Activated T-cell treated with anti-CD3 and anti-CD28 coated beads, Interleukin-2, amount 50 U/mL, for 4 hours (primary cell): ENCODE measurements around the gene COPZ1. TPM values are rescaled to one million over a fixed set of nuclear protein-coding genes. Genes with fewer than 3 reads are reported as not detected.

Experiments
- ATAC-seq, 2 donors: fragments of 200-7000 bp; cut with Tn5 transposase; one replicate each; pipeline ENCODE4 v1.10.0; 2021
- DNase-seq: peaks from one replicate; pipeline ENCODE4 v3.0.0-alpha.2; 2020
- H3K27me3 Mint-ChIP-seq: one replicate; pipeline ENCODE4 v1.8.0; 2021; ENCODE audit warnings: low read depth, mixed read lengths
- H3K36me3 Mint-ChIP-seq: one replicate; pipeline ENCODE4 v1.8.0; 2022; ENCODE audit warnings: mixed read lengths; ENCODE audit not compliant: insufficient read depth
- H3K4me1 Mint-ChIP-seq: one replicate; pipeline ENCODE4 v1.8.0; 2021; ENCODE audit warnings: low read depth, mixed read lengths
- H3K4me3 Mint-ChIP-seq: one replicate; pipeline ENCODE4 v1.8.0; 2021; ENCODE audit warnings: mild to moderate bottlenecking, moderate library complexity, mixed read lengths
- H3K9me3 Mint-ChIP-seq: one replicate; pipeline ENCODE4 v1.8.0; 2021; ENCODE audit warnings: mixed read lengths
- total RNA-seq, 3 donors: library from RNA; stranded (reverse); gene quantifications; one replicate each; pipeline ENCODE4 v1.2.1, GENCODE V29; 2021

COPZ1 gene
- total RNA-seq, 3 donors from 2014 or later, result 97.5 to 113 (median 109) TPM

GRCh38 chr12:54392485-54393206, 67.7 kb downstream of the COPZ1 start:
- H3K9me3 Mint-ChIP-seq, result no peaks in the 10 kb centered on the region
- no peaks in the 10 kb centered on the region for H3K27me3 Mint-ChIP-seq
- H3K4me3 Mint-ChIP-seq, result no peak overlapping the region
- DNase-seq (no peak), ATAC-seq (no peak)
- H3K36me3 Mint-ChIP-seq, result peaks cover 14% of the 10 kb centered on the region
- H3K4me1 Mint-ChIP-seq, result peaks cover 35% of the 10 kb centered on the region

GRCh38 chr12:54393207-54393609, 68.3 kb downstream of the COPZ1 start:
- DNase-seq (no peak), ATAC-seq (no peak)
- Mint-ChIP-seq H3K4me1 (peaks cover 33% of the 10 kb centered on the region), H3K27me3 (no peaks in the 10 kb centered on the region), H3K4me3 (no peak overlapping the region), H3K36me3 (peaks cover 16% of the 10 kb centered on the region), H3K9me3 (no peaks in the 10 kb centered on the region)

GRCh38 chr12:54393743-54394142, 68.8 kb downstream of the COPZ1 start:
- Mint-ChIP-seq H3K4me3 (no peak overlapping the region), H3K27me3 (no peaks in the 10 kb centered on the region), H3K4me1 (peaks cover 30% of the 10 kb centered on the region), H3K9me3 (no peaks in the 10 kb centered on the region), H3K36me3 (peaks cover 19% of the 10 kb centered on the region)
- ATAC-seq (no peak), DNase-seq (no peak)

GRCh38 chr12:54394281-54394719, 69.4 kb downstream of the COPZ1 start:
- no peaks in the 10 kb centered on the region for H3K27me3 Mint-ChIP-seq
- no peak for ATAC-seq
- peak; percentile 49 for DNase-seq
- no peak overlapping the region for H3K4me3 Mint-ChIP-seq
- H3K36me3 Mint-ChIP-seq, result peaks cover 21% of the 10 kb centered on the region
- peaks cover 30% of the 10 kb centered on the region for H3K4me1 Mint-ChIP-seq
- no peaks in the 10 kb centered on the region for H3K9me3 Mint-ChIP-seq

GRCh38 chr12:54394986-54395385, 70.1 kb downstream of the COPZ1 start:
- no peak overlapping the region for H3K4me3 Mint-ChIP-seq
- H3K4me1 Mint-ChIP-seq, result peaks cover 25% of the 10 kb centered on the region
- ATAC-seq (no peak), DNase-seq (no peak)
- peaks cover 22% of the 10 kb centered on the region for H3K36me3 Mint-ChIP-seq
- H3K27me3 Mint-ChIP-seq, result no peaks in the 10 kb centered on the region
- H3K9me3 Mint-ChIP-seq, result no peaks in the 10 kb centered on the region

- no peak for ATAC-seq
- H3K36me3 Mint-ChIP-seq, result peaks cover 26% of the 10 kb centered on the region
- no peak for DNase-seq
- H3K4me1 Mint-ChIP-seq, result peaks cover 22% of the 10 kb centered on the region
- no peaks in the 10 kb centered on the region for H3K27me3 Mint-ChIP-seq
- H3K4me3 Mint-ChIP-seq, result no peak overlapping the region
- H3K9me3 Mint-ChIP-seq, result no peaks in the 10 kb centered on the region
Measured at GRCh38 chr12:54395545-54395944, 70.6 kb downstream of the COPZ1 start.

- H3K27me3 Mint-ChIP-seq, result no peaks in the 10 kb centered on the region
- peaks cover 36% of the 10 kb centered on the region for H3K36me3 Mint-ChIP-seq
- ATAC-seq, result no peak
- H3K9me3 Mint-ChIP-seq, result no peaks in the 10 kb centered on the region
- H3K4me1 Mint-ChIP-seq, result peaks cover 19% of the 10 kb centered on the region
- no peak overlapping the region for H3K4me3 Mint-ChIP-seq
- DNase-seq, result no peak
Measured at GRCh38 chr12:54397157-54397556, 72.2 kb downstream of the COPZ1 start.

GRCh38 chr12:54398218-54398617, 73.3 kb downstream of the COPZ1 start:
- Mint-ChIP-seq H3K4me3 (no peak overlapping the region), H3K9me3 (no peaks in the 10 kb centered on the region), H3K4me1 (peaks cover 15% of the 10 kb centered on the region), H3K36me3 (peaks cover 36% of the 10 kb centered on the region), H3K27me3 (no peaks in the 10 kb centered on the region)
- ATAC-seq, result no peak
- DNase-seq, result no peak

- no peaks in the 10 kb centered on the region for H3K27me3 Mint-ChIP-seq
- peaks cover 35% of the 10 kb centered on the region for H3K36me3 Mint-ChIP-seq
- DNase-seq, result peak; percentile 88
- ATAC-seq, result peak; percentile 96 to 97
- H3K9me3 Mint-ChIP-seq, result no peaks in the 10 kb centered on the region
- no peak overlapping the region for H3K4me3 Mint-ChIP-seq
- H3K4me1 Mint-ChIP-seq, result peaks cover 7% of the 10 kb centered on the region
Measured at GRCh38 chr12:54398995-54399793, 74.3 kb downstream of the COPZ1 start.

GRCh38 chr12:54401119-54401518, 76.2 kb downstream of the COPZ1 start:
- ATAC-seq, result no peak
- Mint-ChIP-seq H3K4me3 (no peak overlapping the region), H3K36me3 (peaks cover 39% of the 10 kb centered on the region), H3K4me1 (peaks cover 18% of the 10 kb centered on the region), H3K9me3 (no peaks in the 10 kb centered on the region), H3K27me3 (no peaks in the 10 kb centered on the region)
- no peak for DNase-seq

Other genes starting within 250 kb of the COPZ1 start
- gene SMUG1, start 136.1 kb upstream of the COPZ1 start, total RNA-seq, result 10 to 100 TPM; 14.1 to 19.8 (median 19.2) TPM
- 10 to 100 TPM; 27.9 to 37.0 (median 33.4) TPM for gene CBX5, start 45.0 kb upstream of the COPZ1 start, total RNA-seq
- 1,000 to 10,000 TPM; 2,725 to 2,849 (median 2,779) TPM for gene HNRNPA1, start 44.4 kb upstream of the COPZ1 start, total RNA-seq
- under 1 TPM; 0.26 to 0.40 (median 0.27) TPM for gene NFE2, start 24.1 kb upstream of the COPZ1 start, total RNA-seq
- under 1 TPM in 2 of 3 donors, not detected in 1; 0.13 to 0.49 TPM for gene GPR84, start 39.4 kb downstream of the COPZ1 start, total RNA-seq
- 1 to 10 TPM in 1 of 3 donors, under 1 TPM in 2; 0.48 to 1.1 (median 0.55) TPM for gene ZNF385A, start 59.6 kb downstream of the COPZ1 start, total RNA-seq
- 10 to 100 TPM in 2 of 3 donors, 1 to 10 TPM in 1; 9.3 to 16.4 (median 12.4) TPM for gene ITGA5, start 94.1 kb downstream of the COPZ1 start, total RNA-seq
- 10 to 100 TPM in 1 of 3 donors, 1 to 10 TPM in 2; 2.5 to 11.6 (median 7.9) TPM for gene GTSF1, start 148.5 kb downstream of the COPZ1 start, total RNA-seq
- 10 to 100 TPM; 60.5 to 83.7 (median 79.9) TPM for gene NCKAP1L, start 172.6 kb downstream of the COPZ1 start, total RNA-seq
- 1 to 10 TPM; 6.9 to 8.7 (median 7.9) TPM for gene PDE1B, start 224.5 kb downstream of the COPZ1 start, total RNA-seq